Astrocyte (in vitro differentiated cells and primary cell): Measurements from ENCODE around the gene SIAE. TPM values are rescaled to one million over a fixed set of nuclear protein-coding genes. Genes with fewer than 3 reads are reported as not detected.
A peak's percentile ranks its signal among the peaks of the same experiment; 100 is the strongest.

Experiments used
- DNase-seq: peaks from one replicate; pipeline ENCODE4 v3.0.0-alpha.2; 2010; ENCODE audit warnings: low read depth
- FAIRE-seq: peaks from 2 replicates; lab custom pipeline; 2011; peaks lifted over from hg19 to GRCh38; lab: Jason Lieb, UNC
- H2AFZ ChIP-seq: 2 replicates; pipeline ENCODE4 v1.6.0; 2012; ENCODE audit warnings: low read depth, low read length, inconsistent platforms
- H3K27ac ChIP-seq: 2 replicates; pipeline ENCODE4 v1.5.1; 2011; ENCODE audit warnings: low read depth, low read length, inconsistent platforms
- H3K27me3 ChIP-seq: 2 replicates; pipeline ENCODE4 v1.6.0; 2011; ENCODE audit warnings: low read length, inconsistent platforms; ENCODE audit not compliant: insufficient read depth
- H3K36me3 ChIP-seq: 2 replicates; pipeline ENCODE4 v1.5.1; 2011; ENCODE audit warnings: low read length, inconsistent platforms; ENCODE audit not compliant: insufficient read depth
- H3K4me1 ChIP-seq: 2 replicates; pipeline ENCODE4 v1.5.1; 2011; ENCODE audit warnings: low read length, inconsistent platforms; ENCODE audit not compliant: insufficient read depth
- H3K4me2 ChIP-seq: 2 replicates; pipeline ENCODE4 v1.6.0; 2012; ENCODE audit warnings: low read length, inconsistent platforms
- H3K4me3 ChIP-seq: 2 replicates; pipeline ENCODE4 v1.5.1; 2011; ENCODE audit warnings: low read depth, mild to moderate bottlenecking, low read length, inconsistent platforms; ENCODE audit not compliant: insufficient read depth
- H3K79me2 ChIP-seq: 2 replicates; pipeline ENCODE4 v1.6.0; 2012; ENCODE audit warnings: mild to moderate bottlenecking, low read length, inconsistent platforms; ENCODE audit not compliant: insufficient read depth
- H3K9ac ChIP-seq: 2 replicates; pipeline ENCODE4 v1.6.0; 2012; ENCODE audit warnings: mild to moderate bottlenecking, low read length, inconsistent platforms
- H3K9me3 ChIP-seq: 2 replicates; pipeline ENCODE4 v1.5.1; 2012; ENCODE audit warnings: low read depth, mild to moderate bottlenecking, low read length, inconsistent platforms; ENCODE audit not compliant: insufficient read depth
- H4K20me1 ChIP-seq: 2 replicates; pipeline ENCODE4 v1.6.0; 2012; ENCODE audit warnings: low read length, inconsistent platforms; ENCODE audit not compliant: insufficient read depth
- H3K27ac Mint-ChIP-seq: one replicate; pipeline ENCODE4 v1.8.0; 2021; ENCODE audit warnings: mild to moderate bottlenecking, mixed read lengths; ENCODE audit not compliant: unreplicated experiment
- H3K27me3 Mint-ChIP-seq: one replicate; pipeline ENCODE4 v1.8.0; 2021; ENCODE audit warnings: low read depth, mixed read lengths; ENCODE audit not compliant: unreplicated experiment
- H3K36me3 Mint-ChIP-seq: one replicate; pipeline ENCODE4 v1.8.0; 2021; ENCODE audit warnings: low read depth, mixed read lengths; ENCODE audit not compliant: unreplicated experiment
- H3K4me1 Mint-ChIP-seq: one replicate; pipeline ENCODE4 v1.8.0; 2021; ENCODE audit warnings: low read depth, mixed read lengths; ENCODE audit not compliant: unreplicated experiment
- H3K4me3 Mint-ChIP-seq: one replicate; pipeline ENCODE4 v1.8.0; 2021; ENCODE audit warnings: mild to moderate bottlenecking, moderate library complexity, mixed read lengths; ENCODE audit not compliant: unreplicated experiment
- H3K9me3 Mint-ChIP-seq: one replicate; pipeline ENCODE4 v1.8.0; 2021; ENCODE audit warnings: mild to moderate bottlenecking, mixed read lengths; ENCODE audit not compliant: unreplicated experiment
- CTCF ChIP-seq: IDR thresholded peaks from 2 replicates; pipeline ENCODE4 v1.5.1; 2011; ENCODE audit warnings: low read depth, mild to moderate bottlenecking, inconsistent platforms, low read length, moderate library complexity; ENCODE audit not compliant: insufficient read depth
- EZH2 ChIP-seq: IDR thresholded peaks from 2 replicates; pipeline ENCODE4 v1.6.1; 2012; ENCODE audit warnings: mild to moderate bottlenecking, low read length, inconsistent platforms; ENCODE audit not compliant: insufficient read depth
- total RNA-seq: library from RNA; stranded (reverse); gene quantifications from 2 replicates; pipeline ENCODE4 v1.2.1, GENCODE V29; 2021

Gene SIAE
- total RNA-seq, 1 donor from 2014 or later, result 15.4 TPM

- no peak for TF ChIP-seq EZH2
- TF ChIP-seq CTCF, result no peak
- peak overlapping the region; percentile 75 for H3K9ac ChIP-seq
- H3K27me3 Mint-ChIP-seq, result no peaks in the 10 kb centered on the region
- peak overlapping the region; percentile 35 for H3K4me3 ChIP-seq
- H3K9me3 Mint-ChIP-seq, result peaks cover 1% of the 10 kb centered on the region
- H3K27ac Mint-ChIP-seq, result peak overlapping the region; percentile 98
- H3K9me3 ChIP-seq, result no peaks in the 10 kb centered on the region
- peaks cover 18% of the 10 kb centered on the region for H3K4me1 ChIP-seq
- H3K79me2 ChIP-seq, result no peaks in the 10 kb centered on the region
- H3K27ac ChIP-seq, result peak overlapping the region; percentile 85
- H3K36me3 ChIP-seq, result no peaks in the 10 kb centered on the region
- DNase-seq (peak; percentile 98), FAIRE-seq (peak; percentile 96)
- H4K20me1 ChIP-seq, result no peaks in the 10 kb centered on the region
- peak overlapping the region; percentile 76 for H3K4me2 ChIP-seq
- H3K36me3 Mint-ChIP-seq, result peaks cover 3% of the 10 kb centered on the region
- no peaks in the 10 kb centered on the region for H3K27me3 ChIP-seq
- peaks cover 16% of the 10 kb centered on the region for H3K4me1 Mint-ChIP-seq
- H2AFZ ChIP-seq, result no peak overlapping the region
- H3K4me3 Mint-ChIP-seq, result no peak overlapping the region
Observed at GRCh38 chr11:124643605-124644425, 29.7 kb downstream of the SIAE start.

- Mint-ChIP-seq H3K4me3 (no peak overlapping the region), H3K36me3 (peaks cover 3% of the 10 kb centered on the region), H3K4me1 (peaks cover 16% of the 10 kb centered on the region), H3K27me3 (no peaks in the 10 kb centered on the region), H3K9me3 (peaks cover 1% of the 10 kb centered on the region), H3K27ac (peak overlapping the region; percentile 98)
- H2AFZ ChIP-seq, result no peak overlapping the region
- H3K79me2 ChIP-seq, result no peaks in the 10 kb centered on the region
- no peak overlapping the region for H3K4me3 ChIP-seq
- TF ChIP-seq EZH2 (no peak), CTCF (no peak)
- H3K9me3 ChIP-seq, result no peaks in the 10 kb centered on the region
- DNase-seq (no peak), FAIRE-seq (no peak)
- H3K27ac ChIP-seq, result peak overlapping the region; percentile 85
- H3K4me2 ChIP-seq, result peak overlapping the region; percentile 76
- H3K4me1 ChIP-seq, result peaks cover 18% of the 10 kb centered on the region
- no peaks in the 10 kb centered on the region for H4K20me1 ChIP-seq
- H3K27me3 ChIP-seq, result no peaks in the 10 kb centered on the region
- H3K9ac ChIP-seq, result peak overlapping the region; percentile 75
- no peaks in the 10 kb centered on the region for H3K36me3 ChIP-seq
Observed at GRCh38 chr11:124643042-124643604, 30.4 kb downstream of the SIAE start.
